NCI-H146 treated with DMSO at 0.1 percent for 48 hours (cell line): ENCODE data around the gene PRRC2A.
"Not testable (repeated sequence)": the region's sequence is repeated elsewhere in the genome, so short reads cannot be mapped to it uniquely, and the experiment has no call there.

Experiments used
- DNase-seq: peaks from one replicate; lab custom pipeline; 2025; ENCODE audit not compliant: unreplicated experiment; lab: John Stamatoyannopoulos, UW

Gene PRRC2A

DNA sequence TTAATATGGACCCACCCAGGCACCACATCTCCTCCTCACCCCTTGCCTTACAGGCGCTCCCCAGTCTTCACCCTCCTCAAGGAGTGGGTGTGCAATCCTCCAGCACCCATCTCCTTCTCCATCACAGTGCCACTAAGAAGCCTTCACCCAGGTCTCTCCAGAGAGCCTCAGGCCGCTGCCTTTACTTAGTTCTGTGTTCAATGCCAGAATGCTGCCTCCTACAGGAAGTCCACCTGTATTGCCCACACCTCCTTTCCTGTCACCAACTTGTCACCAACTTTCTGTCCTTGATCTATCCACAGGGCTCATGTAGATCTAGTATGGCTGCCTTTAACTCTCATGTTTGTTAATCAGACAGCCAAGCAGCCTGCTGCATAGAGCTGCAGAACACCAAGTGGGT lies 35.0 kb upstream of the PRRC2A start:
- DNase-seq: no peak

DNA sequence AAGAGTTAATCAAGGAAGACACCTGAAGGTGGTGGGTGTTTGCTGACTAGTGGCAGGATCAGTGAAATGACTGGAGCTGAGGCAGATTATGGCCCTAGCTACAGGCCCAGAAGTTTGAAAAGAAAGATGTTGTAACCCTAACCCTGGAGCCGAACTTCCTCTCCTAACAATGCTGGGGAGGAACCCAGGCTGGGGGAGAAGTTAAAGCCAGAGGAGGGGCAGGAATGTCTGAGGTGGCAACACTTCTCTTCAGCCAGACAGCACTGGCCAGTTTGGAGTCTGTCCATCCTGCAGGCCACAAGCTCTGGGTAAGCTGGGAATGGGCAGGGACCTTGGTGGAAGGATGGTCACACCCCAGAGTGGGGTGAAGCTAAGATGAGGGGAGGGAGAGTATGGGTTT lies 34.5 kb upstream of the PRRC2A start, which contains the start of gene LST1:
Gene LST1 (plus strand): TSS at position 270 of the 400 bp plus-strand sequence. CDS start 1,023 bp downstream, outside the sequence.
- no peak for DNase-seq

DNA sequence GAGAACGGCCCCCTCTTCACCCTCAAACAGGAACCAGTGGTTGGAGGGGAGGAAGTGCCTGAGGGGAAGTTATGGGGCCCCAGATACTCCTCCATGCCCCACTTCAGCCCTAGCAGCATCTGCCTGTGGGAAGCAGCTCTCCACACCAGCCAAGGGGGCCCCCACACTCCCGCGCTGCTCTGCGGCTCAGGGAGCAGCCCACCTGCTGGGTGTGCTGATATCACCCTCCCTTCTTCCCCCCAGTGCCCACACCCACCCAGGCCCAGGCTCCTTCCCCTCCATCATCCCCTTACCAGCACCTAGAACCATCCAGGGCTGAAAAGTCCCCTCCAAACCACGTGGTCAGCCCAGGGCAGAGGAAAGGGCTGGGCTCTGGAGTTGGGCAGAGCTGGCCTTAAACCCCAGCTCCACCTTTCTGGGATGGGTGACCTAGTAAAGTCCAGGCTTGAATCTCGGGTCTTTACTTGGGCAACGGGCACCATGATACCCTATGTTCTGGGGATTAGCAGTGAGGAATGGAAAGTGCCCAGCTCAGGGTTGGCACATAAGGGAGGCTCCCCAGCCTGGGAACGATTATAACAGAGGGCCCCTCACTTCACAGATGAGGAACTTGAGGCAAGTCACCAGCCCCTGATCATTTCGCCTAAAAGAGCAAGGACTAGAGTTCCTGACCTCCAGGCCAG lies 33.8 kb upstream of the PRRC2A start:
- no peak for DNase-seq

DNA sequence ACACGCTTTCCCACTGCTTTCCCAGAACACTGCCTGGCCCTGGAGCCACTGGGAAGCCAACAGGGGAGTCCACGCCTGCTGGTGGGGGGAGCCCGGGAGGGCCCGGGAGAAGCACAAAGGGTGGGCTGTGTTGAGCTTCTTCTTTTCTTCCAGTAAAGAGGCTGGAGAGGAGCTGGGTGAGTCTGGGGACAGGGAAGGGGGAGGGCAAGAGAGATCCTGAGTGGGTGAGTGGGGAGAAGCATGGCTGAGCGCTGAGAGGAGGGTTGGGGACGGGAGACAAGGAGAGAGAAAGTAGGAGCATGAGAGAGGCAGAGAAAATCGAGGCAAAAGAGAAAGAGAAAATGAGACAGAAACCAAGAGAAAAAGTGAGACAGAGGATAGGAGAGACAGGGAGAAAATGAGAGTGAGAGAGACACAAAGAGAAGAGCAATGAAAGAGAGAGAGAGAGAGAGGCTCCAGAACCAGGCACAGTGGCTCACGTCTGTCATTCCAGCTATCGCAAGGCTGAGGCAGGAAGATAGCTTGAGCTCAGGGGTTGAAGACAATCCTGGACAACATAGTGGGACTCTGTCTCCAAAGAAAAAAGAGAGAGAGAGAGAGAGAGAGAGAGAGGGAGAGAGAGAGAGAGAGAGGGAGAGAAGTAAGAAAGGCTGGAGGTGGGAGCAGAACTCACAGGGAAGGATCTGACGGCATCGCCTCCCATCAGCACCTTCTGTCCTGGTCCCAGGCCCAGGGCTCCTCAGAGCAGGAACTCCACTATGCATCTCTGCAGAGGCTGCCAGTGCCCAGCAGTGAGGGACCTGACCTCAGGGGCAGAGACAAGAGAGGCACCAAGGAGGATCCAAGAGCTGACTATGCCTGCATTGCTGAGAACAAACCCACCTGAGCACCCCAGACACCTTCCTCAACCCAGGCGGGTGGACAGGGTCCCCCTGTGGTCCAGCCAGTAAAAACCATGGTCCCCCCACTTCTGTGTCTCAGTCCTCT lies 32.4 kb upstream of the PRRC2A start:
- DNase-seq: no peak

DNA sequence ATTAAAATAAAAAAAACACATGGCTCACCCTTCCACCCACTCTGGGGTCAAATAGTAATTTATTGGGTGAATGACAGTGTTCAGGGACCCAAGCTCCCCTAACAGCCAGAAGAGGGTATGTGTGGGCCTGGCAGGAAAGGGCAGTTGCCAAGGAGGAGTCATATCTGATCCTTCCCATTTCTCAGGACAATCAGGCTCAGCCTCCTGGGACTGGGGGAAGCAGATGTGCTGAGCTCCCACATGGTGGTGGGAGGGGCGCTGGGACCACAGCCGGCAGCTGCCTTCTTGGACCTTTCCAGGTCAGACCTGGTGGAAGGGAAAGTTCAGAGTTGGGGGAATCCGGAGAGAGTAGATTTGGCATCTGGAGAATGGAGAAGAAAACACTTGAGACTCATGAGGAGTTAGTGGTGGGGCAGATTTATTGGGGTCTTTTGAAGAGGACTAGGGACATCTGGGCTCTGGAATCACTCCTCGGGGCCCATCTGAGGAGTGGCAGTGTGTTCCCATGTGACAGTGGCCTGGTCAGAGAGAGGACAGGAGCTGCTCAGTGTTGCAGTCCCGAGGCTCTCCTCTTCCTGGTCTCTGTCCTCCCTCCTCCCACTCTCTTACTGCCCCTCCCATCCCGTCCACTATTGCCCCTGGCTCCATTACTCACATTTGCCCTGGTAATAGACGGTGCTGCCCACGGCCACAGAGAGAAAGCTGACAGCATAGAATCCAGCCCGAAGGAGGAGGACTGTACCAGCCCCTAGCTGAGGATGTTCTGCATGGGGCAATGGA lies 31.5 kb upstream of the PRRC2A start:
- no peak for DNase-seq

DNA sequence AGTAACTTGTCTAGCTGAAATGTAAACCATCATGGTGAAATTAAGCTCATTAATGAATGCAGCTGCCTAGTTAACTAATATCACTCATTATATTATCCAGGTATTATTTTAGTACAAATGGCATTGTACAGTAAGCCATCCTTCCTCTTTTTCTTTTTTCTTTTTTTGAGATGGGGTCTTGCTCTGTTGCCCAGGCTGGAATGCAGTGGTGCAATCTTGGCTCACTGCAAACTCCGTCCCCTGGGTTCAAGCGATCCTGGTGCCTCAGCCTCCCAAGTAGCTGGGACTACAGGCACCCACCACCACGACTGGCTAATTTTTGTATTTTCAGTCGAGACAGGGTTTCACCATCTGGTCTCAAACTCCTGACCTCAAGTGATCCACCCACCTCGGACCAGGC lies 29.8 kb upstream of the PRRC2A start:
- DNase-seq: not testable (repeated sequence)

DNA sequence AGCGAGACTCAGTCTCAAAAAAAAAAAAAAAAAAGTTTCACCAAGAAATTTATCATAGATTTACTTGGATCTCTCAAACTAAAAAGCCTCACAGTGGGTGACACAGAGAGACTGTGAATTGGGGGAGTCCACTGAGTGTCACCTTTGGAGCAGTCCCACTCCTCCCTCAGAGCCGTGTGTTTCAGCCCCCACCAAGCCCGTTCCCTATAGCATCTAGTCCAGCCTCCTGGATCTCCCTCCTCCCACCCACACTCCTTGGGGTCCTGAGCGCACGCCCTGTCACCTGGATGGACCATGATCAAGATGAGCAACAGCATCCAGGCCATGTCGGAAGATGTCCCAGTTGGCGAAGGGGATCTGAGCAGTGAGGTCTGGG lies 28.1 kb upstream of the PRRC2A start:
- no peak for DNase-seq

DNA sequence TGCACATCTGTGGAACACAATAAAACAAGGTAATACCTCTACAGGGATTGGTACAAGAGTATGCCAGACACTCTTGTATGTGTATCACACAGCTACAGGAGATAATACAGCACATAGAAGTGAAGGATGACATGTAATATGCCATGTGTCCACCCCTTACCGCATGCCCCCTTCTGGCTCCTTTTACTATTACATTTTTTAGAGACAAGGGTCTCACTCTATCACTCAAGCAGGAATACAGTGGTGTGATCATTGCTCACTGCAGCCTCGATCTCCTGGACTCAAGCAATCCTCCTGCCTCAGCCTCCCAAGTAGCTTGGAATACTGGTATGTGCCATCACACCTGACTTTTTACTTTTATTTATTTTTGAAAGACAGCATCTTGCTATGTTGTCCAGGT lies 23.5 kb upstream of the PRRC2A start:
- peak; percentile 17 for DNase-seq

DNA sequence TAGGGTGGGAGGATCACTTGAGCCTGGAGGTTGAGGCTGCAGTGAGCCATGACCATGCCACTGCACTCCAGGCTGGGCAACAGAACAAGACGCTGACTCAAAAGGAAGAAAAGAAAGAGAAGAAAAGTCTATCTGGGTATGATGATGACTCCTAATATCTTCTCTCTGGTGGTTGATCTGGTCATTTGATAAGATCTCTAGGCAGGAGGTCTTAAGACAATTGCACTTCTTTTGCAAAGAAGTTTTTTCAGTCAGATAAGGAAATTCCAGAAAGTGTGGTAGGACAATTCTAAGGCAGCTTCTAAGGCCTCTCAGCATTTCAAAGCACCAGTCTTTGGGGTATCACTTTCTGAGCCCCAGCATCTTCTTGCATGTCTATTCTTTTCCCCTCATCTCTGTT lies 13.2 kb upstream of the PRRC2A start:
- no peak for DNase-seq

DNA sequence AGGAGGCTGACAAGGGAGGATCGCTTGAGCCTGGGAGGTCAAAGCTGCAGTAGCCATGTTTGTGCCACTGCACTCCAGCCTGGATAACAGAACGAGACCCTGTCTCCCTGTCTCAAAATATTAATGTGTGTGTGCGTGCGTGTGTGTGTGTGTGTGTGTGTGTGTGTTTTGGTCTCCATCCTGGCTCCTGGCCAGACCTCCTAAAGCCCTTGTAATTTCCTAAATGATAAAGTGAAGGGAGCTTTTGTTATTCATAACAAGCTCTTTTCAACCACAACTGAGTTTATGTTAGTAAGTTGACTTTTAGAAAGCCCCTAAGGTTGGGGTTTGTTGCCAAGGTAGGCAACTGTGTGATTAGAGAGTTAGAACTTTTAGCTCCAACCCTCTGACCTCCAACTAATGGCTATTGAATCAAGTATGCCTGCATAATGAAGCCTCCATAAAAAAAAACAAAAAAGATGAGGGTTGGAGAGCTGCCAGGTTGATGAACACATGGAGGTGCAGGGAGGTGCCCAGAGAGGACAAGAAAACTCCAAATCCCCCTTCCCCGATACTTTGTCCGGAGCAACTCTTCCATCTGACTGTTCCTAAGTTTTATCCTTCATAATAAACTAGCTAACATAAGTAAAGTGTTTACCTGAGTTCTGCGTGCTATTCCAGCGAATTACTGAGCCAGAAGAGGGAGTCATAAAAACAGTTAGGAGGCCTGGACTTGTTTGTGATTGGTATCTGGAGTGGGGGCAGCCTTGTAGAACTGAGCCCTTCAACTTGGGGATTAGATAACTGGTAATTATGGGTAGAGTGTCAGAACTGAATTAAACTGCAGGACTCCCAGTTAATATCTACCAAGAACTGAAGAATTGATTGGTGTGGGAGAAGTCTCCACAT lies 10.8 kb upstream of the PRRC2A start:
- peak; percentile 68 for DNase-seq

DNA sequence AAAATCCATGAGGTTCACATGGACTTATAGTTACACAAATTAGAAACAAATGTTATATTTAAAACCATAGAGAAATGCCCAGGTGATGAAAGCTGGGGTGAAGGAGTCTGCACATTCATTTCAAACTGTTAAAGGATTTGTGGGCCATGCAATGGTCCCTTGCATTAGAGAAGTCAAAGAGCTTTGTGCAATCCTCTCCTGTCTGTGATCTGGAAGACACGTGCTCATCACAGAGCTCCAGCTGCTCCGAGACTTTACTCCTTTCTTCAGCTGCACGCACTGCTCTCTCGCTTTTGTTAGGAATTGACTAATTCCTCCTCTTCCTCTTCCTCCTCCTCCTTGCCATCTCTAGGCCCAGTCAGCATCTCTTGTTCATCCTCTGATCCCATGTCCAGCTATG lies 9.5 kb upstream of the PRRC2A start:
- no peak for DNase-seq

DNA sequence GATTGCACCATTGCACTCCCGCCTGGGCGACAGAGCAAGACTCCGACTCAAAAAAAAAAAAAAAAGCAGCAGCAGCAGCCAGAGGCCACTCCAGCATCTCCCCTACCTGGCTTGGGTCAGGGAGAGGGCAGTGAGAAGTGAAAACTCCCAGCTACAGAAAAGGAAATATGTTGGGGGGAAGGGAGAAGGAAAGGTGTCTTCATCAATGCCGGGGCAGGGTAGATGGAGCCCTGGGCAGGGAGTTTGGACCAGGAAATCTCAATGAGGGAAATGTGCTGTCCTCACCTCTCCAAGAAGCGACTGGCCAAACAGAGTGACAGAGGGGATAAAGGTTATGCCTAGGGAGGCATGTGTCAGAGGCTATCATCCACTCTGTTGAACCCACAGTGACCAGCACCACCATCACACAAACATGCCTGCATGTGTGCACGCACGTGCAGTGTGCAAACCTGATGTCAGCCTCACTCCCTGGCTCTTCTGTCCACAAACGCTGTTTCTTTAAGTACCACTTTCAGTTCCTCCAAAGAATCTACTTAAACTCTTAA lies 6.4 kb upstream of the PRRC2A start:
- DNase-seq: no peak

DNA sequence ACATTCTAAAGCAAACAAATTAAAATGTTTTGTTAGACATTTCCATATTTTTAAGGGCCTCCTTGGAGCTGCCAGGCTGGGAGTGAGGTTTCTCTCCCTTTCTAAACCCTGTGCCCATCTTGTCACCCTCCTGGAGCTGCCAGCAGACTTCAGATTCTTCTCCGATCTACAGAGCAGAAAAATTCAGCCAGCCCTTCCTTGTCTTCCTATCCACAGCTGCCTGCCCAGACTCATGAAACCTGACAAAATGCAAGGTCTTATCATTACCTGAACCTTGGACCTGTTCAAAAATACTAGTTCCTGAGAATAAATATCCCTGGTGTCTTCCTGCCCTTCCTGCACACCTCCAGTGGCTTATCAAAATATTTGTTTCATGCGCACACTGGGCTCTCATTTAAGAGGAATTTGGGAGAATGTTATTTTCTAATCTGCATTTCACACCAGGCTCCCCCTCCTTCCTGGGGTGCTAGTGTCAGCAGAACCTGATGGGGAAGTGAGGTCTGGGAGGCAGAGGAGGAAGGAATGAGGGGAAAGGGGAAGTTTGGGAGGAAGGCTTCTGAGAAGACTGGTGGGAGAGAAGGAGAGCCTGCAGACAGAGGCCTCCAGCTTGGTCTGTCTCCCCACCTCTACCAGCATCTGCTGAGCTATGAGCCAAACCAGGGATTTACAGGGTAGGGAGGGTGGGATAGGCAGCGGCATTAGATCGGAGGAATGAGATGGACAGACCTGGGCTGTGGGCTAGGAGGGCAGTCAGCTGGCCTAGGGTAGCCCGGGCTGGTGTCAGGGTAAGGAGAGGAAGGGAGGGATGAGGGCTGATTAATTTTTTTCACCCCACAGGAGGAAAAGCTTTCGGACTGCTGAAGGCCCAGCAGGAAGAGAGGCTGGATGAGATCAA lies 5.6 kb upstream of the PRRC2A start, which contains the start of gene AIF1:
Gene AIF1 (plus strand): TSS at position 551 of the 895 bp plus-strand sequence. CDS start 96 bp downstream, at position 647.
- DNase-seq: no peak

DNA sequence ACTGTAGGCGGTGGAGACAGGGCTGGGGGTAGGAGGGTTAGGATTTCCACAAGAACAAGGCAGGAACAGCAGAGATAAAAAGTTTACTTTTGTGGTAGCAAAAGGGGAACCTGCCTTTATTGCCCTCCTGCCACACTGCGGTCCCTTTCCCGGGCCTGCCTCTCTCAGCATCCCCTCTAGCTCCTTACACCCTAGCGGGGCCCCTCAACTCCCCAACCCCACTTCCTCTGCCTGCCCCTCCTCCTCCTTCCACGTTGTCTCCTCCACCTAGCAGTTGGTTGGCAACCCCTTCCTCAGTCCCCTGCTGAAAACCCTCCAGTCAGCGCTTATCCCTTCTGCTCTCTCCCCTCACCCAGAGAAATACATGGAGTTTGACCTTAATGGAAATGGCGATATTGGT lies 4.8 kb upstream of the PRRC2A start:
- no peak for DNase-seq

DNA sequence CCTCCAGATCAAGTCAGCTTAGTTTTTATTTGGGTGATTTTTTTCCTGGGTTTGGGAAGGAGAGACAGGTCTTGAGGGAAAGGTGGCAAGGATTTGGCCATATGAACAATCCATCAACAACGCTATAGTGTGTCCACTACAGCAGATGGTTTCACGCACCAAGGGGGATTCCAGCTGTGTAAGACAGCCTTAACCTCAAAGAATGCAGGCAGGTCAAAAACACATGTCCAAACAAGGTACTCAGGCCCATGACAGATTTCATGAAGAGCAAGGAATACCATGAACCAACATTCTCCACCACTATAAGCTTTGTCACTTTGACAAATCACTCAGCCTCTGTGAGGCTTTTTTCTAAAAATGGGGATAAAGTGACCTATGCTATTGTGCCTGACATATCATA lies 3.5 kb upstream of the PRRC2A start:
- no peak for DNase-seq

DNA sequence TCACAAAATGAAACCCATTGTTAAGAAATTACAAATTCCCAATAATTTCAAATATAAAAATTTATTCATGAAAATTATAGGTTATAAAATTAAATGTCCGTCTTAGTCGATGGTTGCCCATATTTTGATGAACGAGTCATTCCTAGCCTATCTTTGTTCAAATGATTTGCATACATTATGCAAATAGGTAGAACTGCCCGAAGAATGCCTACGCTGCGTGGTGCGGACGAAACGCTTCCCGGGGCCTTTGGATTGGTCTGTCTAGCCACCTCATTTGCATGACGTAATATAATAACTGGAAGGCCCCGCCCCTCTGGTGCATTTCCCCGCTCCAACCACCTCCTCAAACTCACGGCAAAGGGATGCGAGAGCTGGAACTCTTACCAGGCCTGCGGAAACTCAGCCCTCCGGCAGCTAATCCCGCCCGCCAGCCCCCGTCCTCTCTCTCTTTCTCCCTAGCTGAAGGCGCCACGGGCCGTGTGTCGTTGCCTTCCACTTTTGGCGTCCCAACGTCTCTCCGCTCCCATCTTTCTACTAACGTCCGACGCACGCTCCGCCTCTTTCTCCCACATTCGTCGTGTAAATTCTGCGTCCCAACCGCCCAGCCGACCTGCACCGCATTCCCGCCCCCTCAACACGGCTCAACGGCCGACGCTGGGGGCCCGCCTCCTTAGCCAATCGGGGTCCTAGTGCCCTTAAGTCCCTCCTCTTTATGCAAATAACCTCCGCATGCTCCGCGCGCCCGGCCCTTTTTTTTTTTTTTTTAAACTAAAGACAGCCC lies 520 bp upstream of the PRRC2A start:
- peak; percentile 97 for DNase-seq

DNA sequence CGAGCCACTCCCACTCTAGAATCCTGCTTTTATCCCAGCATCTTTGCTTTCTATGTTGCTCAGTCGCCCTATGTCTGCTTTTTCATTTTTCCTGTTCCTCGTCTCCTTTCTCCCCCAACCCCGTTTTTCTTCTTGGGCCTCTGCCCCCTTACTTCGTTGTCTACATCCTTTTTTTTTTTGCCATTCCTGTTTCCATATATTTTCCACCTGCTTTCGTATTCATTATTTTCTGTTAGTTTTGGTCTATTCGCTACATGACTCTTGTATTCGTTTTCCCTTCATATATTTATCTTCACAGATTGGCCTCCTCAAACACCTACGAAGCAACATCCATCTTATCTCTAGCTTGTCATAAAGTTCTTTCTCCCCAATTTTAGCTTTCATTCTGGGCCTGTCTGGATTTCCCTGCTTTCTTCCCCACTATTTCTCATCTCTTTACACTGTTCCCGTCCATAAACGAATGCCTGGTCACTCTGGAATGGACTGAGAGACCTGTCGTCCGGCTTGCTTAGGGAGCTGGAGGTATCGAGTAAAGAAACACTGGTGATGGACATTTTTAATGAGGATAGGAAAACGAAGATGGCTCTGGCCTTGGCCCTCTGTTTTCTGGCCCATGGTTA lies 915 bp downstream of the PRRC2A start:
- DNase-seq: peak; percentile 5

DNA sequence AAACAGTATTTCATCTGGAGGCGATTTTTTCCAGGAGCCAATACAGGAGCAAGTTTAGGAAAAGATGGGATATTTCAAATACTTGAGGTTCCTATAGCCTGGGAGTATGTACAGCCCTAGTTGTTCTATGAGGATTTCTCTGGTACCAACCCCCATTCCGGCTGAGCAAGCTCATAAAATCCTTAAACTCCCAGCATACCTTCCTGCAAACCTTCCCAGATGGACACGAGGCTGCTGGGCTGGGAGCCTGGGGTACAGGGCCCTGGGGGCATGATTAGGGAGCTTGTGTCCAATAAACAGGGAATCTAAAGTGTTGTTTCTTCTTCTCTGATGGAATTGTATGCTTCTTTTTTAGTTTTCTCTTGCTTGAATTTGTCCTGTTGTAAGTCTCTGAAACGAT lies 1.5 kb downstream of the PRRC2A start:
- DNase-seq: no peak
